ENCODE results near the gene CPNE2. TPM values are rescaled to one million over a fixed set of nuclear protein-coding genes. Genes with fewer than 3 reads are reported as not detected.

CPNE2 gene
- total and polyA plus RNA-seq, 3 donors from 2014 or later: 18.3 to 51.8 (median 25.2) TPM

DNA sequence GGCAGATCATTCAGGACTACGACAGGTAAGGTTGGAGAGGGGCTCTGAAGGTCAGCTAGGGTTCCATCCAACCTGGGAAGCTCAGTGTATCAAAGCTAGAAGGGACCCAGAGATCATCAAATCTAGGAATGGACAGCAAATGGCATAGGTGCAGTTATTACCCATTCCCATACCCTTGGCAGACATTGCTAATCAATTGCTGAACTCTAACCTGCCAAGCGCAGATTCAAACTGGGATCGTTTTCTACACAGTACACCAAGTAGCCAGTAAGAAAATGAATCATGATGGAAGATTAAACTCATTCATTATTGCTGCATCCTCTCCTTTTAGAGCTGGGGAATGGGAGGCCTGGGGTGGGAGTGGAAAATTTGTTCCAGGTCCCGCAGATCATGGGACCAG lies 33.6 kb downstream of the CPNE2 start:
- intact Hi-C loops (cut with DNase I; ENCODE audit: low total_unique reads): no loop called here

DNA sequence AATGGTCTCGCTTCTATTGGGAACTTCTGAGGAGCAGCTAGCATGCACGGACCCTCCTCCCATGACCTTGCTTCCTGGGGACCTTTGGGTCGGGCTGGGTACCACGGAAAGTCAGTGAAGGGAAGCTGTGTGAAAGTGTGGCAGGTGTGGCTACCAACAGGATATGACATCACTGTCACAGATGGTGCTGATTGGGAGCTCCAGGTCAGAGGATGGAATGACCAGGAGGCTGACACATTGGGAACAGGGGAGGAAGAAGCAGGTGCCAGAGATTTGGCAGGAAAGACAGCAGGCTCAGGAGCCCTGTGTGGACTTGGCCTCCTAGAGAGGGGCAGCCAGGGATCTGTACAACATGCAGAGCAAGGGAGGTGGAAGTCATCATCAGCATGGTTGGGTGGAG lies 34.0 kb downstream of the CPNE2 start:
- Histone ChIP-seq H3K9me3 (no peaks in the 10 kb centered on the region), H3K4me1 (no peaks in the 10 kb centered on the region), H3K4me3 (no peak overlapping the region), H3K27me3 (no peaks in the 10 kb centered on the region), H3K36me3 (ENCODE audit: low read depth, missing control alignments) (no peaks in the 10 kb centered on the region), H3K27ac (no peak overlapping the region)
- WGBS, 2 donors: 100% methylated on average over 2 to 4 of the region's 4 CpGs
- DNase-seq: no peak
- intact Hi-C loops (cut with DNase I; ENCODE audit: low total_unique reads): no loop called here
- no peak for TF ChIP-seq POLR2A (IDR thresholded peaks at IDR 0.05)
- TF ChIP-seq, protein P1, sequence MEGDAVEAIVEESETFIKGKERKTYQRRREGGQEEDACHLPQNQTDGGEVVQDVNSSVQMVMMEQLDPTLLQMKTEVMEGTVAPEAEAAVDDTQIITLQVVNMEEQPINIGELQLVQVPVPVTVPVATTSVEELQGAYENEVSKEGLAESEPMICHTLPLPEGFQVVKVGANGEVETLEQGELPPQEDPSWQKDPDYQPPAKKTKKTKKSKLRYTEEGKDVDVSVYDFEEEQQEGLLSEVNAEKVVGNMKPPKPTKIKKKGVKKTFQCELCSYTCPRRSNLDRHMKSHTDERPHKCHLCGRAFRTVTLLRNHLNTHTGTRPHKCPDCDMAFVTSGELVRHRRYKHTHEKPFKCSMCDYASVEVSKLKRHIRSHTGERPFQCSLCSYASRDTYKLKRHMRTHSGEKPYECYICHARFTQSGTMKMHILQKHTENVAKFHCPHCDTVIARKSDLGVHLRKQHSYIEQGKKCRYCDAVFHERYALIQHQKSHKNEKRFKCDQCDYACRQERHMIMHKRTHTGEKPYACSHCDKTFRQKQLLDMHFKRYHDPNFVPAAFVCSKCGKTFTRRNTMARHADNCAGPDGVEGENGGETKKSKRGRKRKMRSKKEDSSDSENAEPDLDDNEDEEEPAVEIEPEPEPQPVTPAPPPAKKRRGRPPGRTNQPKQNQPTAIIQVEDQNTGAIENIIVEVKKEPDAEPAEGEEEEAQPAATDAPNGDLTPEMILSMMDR (IDR thresholded peaks at IDR 0.05): no peak

More for the DNA sequence above, 33.6 kb downstream of the CPNE2 start:
- H3K4me1 ChIP-seq: no peaks in the 10 kb centered on the region
- no peak overlapping the region for H3K27ac ChIP-seq
- no peak for DNase-seq
- no peaks in the 10 kb centered on the region for H3K9me3 ChIP-seq
- TF ChIP-seq POLR2A (IDR thresholded peaks at IDR 0.05): no peak
- TF ChIP-seq, protein P1 (IDR thresholded peaks at IDR 0.05): no peak
- 98 to 100% methylated on average over 4 of the region's 4 CpGs for WGBS, 2 donors
- H3K27me3 ChIP-seq: no peaks in the 10 kb centered on the region
- no peaks in the 10 kb centered on the region for H3K36me3 ChIP-seq (ENCODE audit: low read depth, missing control alignments)
- no peak overlapping the region for H3K4me3 ChIP-seq

DNA sequence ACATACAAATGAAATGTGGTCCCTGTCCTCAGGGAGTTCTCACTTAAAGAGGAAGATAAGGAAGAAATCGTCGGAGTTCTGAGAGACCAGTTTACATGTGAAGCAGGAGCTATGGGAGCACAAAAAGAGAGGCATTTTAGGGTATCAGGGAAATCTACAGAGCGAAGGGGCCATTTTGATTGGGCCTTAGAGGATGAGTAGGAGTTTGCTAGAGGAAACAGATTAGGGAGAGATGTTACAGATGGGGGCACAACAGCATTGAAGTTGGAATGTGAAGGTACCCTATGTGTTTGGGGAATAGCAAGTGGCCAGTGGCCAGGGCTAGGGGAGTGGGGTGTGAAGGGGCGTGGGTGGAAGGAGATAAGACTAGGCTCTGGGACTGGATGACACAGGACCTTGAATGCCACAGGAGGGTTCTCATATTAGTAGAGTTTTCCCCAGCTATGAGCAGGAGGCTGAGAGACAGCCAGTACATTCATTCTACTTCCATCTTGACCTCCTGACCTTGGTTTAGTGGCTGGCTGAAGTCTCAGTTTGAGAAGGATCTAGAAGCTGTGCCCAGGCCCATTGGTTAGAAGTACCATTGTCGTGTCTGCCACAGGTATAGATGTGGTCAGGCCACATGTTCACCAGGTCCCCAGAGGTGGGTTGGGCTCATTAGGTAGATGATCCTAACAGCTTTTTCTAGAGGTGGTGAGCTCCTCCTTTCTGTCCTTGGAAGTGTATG lies 34.8 kb downstream of the CPNE2 start:
- Histone ChIP-seq H3K9me3 (no peaks in the 10 kb centered on the region), H3K27me3 (no peaks in the 10 kb centered on the region), H3K4me3 (no peak overlapping the region), H3K27ac (no peak overlapping the region), H3K4me1 (no peaks in the 10 kb centered on the region), H3K36me3 (ENCODE audit: low read depth, missing control alignments) (no peaks in the 10 kb centered on the region)
- intact Hi-C loops (cut with DNase I; ENCODE audit: low total_unique reads): no loop called here
- TF ChIP-seq, protein P1 (IDR thresholded peaks at IDR 0.05): no peak
- no peak for TF ChIP-seq POLR2A (IDR thresholded peaks at IDR 0.05)
- WGBS, 2 donors: 80 to 83% methylated on average over 5 of the region's 5 CpGs
- no peak for DNase-seq

DNA sequence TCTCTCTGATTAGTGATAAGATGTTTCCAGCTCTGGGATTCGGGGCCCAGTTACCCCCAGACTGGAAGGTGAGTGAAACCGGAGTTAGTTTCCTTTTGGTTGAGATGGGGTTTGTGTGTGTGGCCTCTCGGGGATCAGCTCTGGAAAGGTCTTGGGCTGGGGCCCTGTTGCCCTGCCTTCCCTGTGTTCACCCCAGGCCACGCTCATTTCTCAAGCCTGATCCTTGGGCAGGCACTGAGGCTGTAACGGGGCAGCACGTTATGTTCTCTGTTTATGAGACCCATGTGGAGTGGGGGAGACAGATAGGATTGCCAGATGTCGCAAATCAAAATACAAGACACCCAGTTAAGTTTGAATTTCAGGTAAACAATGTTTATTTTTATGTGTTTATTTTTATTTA lies 35.5 kb downstream of the CPNE2 start:
- DNase-seq: no peak
- WGBS, 2 donors: 83 to 90% methylated on average over 7 of the region's 7 CpGs
- Histone ChIP-seq H3K9me3 (no peaks in the 10 kb centered on the region), H3K27ac (no peak overlapping the region), H3K36me3 (ENCODE audit: low read depth, missing control alignments) (no peaks in the 10 kb centered on the region), H3K4me1 (no peaks in the 10 kb centered on the region), H3K4me3 (no peak overlapping the region), H3K27me3 (no peaks in the 10 kb centered on the region)
- intact Hi-C loops (cut with DNase I; ENCODE audit: low total_unique reads): no loop called here
- TF ChIP-seq, protein P1 (IDR thresholded peaks at IDR 0.05): no peak
- TF ChIP-seq POLR2A (IDR thresholded peaks at IDR 0.05): no peak

Data from testis (tissue), 3 donors.